ENCODE data around the gene UNC13B. TPM values are rescaled to one million over a fixed set of nuclear protein-coding genes. Genes with fewer than 3 reads are reported as not detected.

The UNC13B gene
- total RNA-seq, 1 donor from 2014 or later = 31.0 TPM

DNA sequence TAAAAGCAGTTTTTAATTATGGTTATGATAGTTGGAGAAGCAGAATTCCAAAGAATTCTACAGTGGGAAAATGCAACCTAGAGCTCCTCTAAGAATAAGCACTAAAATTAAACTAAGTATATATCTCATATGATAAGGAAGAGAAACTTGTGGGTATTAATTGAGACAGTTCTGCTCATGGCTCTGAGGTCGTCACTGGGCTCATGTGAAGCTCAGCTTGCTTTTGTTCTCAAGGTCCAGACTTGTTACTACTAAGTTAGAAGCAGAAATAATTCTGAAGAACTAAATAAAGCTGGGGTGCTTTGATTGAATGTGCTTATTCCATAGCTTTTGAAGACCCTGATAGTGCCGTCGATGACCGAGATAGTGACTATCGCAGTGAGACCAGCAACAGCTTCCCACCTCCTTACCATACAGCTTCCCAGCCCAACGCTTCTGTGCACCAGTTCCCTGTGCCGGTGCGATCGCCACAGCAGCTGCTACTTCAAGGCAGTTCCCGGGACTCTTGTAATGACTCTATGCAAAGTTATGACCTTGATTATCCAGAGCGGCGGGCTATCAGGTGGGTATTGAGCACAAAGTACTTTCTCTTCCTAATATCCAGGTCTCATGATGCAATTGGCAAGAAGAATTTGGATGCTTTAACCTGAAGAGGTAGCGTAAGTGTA, 133.7 kb downstream of the UNC13B start:
- Mint-ChIP-seq H3K27ac (no peak overlapping the region), H3K9me3 (no peaks in the 10 kb centered on the region), H3K4me3 (no peak overlapping the region), H3K36me3 (no peaks in the 10 kb centered on the region), H3K4me1 (peaks cover 2% of the 10 kb centered on the region), H3K27me3 (ENCODE audit: low read depth) (no peaks in the 10 kb centered on the region)
- DNase-seq (ENCODE audit: low spot score in 2 of 2, unreplicated experiment in 2 of 2) = no peak
- TF ChIP-seq, protein P1, sequence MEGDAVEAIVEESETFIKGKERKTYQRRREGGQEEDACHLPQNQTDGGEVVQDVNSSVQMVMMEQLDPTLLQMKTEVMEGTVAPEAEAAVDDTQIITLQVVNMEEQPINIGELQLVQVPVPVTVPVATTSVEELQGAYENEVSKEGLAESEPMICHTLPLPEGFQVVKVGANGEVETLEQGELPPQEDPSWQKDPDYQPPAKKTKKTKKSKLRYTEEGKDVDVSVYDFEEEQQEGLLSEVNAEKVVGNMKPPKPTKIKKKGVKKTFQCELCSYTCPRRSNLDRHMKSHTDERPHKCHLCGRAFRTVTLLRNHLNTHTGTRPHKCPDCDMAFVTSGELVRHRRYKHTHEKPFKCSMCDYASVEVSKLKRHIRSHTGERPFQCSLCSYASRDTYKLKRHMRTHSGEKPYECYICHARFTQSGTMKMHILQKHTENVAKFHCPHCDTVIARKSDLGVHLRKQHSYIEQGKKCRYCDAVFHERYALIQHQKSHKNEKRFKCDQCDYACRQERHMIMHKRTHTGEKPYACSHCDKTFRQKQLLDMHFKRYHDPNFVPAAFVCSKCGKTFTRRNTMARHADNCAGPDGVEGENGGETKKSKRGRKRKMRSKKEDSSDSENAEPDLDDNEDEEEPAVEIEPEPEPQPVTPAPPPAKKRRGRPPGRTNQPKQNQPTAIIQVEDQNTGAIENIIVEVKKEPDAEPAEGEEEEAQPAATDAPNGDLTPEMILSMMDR (IDR thresholded peaks at IDR 0.05; ENCODE audit: unreplicated experiment) = no peak

DNA sequence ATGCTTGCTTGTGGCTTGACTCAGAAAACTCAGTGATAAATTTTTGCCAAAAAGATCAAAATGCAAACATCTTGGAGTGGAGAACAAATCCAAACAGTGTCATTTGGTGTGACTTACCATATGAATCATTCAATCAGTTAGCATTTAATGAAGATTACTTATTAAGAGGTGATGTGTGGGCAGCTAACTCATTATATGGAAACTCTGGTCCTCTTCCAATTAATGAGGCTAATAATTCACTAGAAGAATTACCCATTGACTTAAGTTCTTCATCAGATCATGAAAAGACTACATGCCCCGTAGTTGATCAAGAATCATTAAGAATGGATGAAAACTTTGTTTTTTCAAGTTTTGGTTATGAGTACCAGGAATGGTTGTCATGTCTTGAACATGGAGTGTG, 141.8 kb downstream of the UNC13B start:
- Mint-ChIP-seq H3K4me1 (no peaks in the 10 kb centered on the region), H3K4me3 (no peak overlapping the region)
- TF ChIP-seq, protein P1 (IDR thresholded peaks at IDR 0.05; ENCODE audit: unreplicated experiment) = no peak

DNA sequence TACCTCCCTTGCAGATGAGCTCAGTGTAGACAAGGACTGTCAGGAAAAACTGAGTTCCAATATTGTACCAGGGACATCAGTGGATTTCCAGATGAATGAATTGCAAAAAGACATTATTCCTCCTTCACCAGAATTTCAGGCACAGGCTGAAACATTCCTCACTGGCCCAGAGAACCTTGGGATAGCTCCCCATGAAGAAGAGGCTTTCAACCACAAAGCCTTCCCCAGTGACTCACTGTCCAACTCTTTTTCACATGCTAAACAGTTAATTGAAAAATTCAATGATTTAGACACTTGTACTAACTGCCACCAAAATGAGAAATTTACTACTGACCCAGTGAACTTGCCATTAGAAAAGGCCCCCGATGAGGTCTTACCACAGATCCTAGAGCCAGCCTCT, 144.5 kb downstream of the UNC13B start:
- Mint-ChIP-seq H3K36me3 (no peaks in the 10 kb centered on the region), H3K9me3 (peaks cover 5% of the 10 kb centered on the region), H3K27ac (no peak overlapping the region), H3K4me3 (no peak overlapping the region), H3K4me1 (no peaks in the 10 kb centered on the region), H3K27me3 (ENCODE audit: low read depth) (peaks cover 6% of the 10 kb centered on the region)
- DNase-seq (ENCODE audit: low spot score in 2 of 2, unreplicated experiment in 2 of 2) = no peak
- TF ChIP-seq, protein P1 (IDR thresholded peaks at IDR 0.05; ENCODE audit: unreplicated experiment) = no peak

More for the DNA sequence above, 141.8 kb downstream of the UNC13B start:
- H3K27ac Mint-ChIP-seq = no peak overlapping the region
- peaks cover 6% of the 10 kb centered on the region for H3K27me3 Mint-ChIP-seq (ENCODE audit: low read depth)
- H3K36me3 Mint-ChIP-seq = no peaks in the 10 kb centered on the region
- DNase-seq (ENCODE audit: low spot score in 2 of 2, unreplicated experiment in 2 of 2) = no peak
- H3K9me3 Mint-ChIP-seq = peaks cover 5% of the 10 kb centered on the region

DNA sequence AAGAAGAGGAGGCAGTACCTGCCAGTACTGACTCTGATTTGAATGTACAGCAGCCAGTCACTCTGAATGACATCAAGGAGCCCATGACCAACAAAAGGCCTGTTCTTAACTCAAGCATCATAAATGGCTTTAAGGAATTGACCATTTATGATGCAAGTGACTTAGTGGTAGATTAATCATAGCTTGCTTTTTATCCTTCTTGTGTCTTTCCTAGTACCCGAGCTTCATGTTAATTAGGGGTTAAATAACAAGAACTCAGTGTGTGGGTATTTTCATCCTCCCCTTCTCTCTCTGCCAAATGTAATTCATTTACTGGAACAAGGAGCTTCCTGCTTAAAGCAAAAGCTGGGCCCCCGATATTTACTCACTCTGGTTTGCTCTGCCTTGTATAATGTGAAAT, 146.5 kb downstream of the UNC13B start:
- no peak overlapping the region for H3K27ac Mint-ChIP-seq
- no peak overlapping the region for H3K4me3 Mint-ChIP-seq
- H3K27me3 Mint-ChIP-seq (ENCODE audit: low read depth) = peaks cover 6% of the 10 kb centered on the region
- no peaks in the 10 kb centered on the region for H3K4me1 Mint-ChIP-seq
- DNase-seq (ENCODE audit: low spot score in 2 of 2, unreplicated experiment in 2 of 2) = no peak
- H3K36me3 Mint-ChIP-seq = no peaks in the 10 kb centered on the region
- TF ChIP-seq, protein P1 (IDR thresholded peaks at IDR 0.05; ENCODE audit: unreplicated experiment) = no peak
- H3K9me3 Mint-ChIP-seq = peaks cover 5% of the 10 kb centered on the region

DNA sequence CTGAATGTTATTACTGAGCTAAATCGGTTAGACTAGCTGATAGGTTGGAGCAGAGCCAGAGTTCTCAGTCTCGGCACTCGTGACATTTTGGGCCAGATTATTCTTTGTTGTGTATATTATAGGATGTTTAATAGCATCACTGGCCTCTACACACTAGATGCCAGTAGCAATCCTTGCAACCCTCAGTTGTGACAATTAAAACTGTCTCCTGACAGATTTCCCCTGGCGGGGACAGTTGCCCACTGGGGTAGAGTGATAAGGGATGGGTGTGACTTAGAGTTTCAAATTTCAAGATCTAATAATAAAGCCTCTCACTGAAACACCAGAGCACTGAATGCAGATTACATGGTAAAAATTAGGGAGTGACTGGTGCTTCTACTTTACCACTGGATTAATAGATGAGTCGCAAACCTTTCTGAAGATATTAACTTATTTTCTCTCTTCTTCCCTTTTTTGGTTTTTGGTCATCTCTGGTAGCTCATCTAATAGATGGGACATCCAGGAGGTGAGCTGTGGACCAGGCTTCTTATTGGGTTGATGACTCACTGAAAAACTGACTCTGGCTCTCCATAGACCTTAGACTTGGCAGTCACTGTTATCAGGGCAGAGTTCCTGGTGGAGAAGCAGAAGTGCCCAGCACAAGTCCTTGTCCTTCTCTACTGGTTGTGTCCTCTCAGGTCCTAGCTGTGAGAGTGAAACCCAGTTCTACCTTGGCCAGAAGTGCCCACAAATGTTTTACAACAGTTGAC, 150.3 kb downstream of the UNC13B start:
- Mint-ChIP-seq H3K9me3 (no peaks in the 10 kb centered on the region), H3K27me3 (ENCODE audit: low read depth) (no peaks in the 10 kb centered on the region), H3K4me1 (no peaks in the 10 kb centered on the region), H3K36me3 (no peaks in the 10 kb centered on the region), H3K4me3 (no peak overlapping the region), H3K27ac (no peak overlapping the region)
- DNase-seq (ENCODE audit: low spot score in 2 of 2, unreplicated experiment in 2 of 2) = no peak
- TF ChIP-seq, protein P1 (IDR thresholded peaks at IDR 0.05; ENCODE audit: unreplicated experiment) = no peak

Data from mesothelial cell of epicardium (in vitro differentiated cells).